Measurements from ENCODE around the gene KBTBD4.

- TF ChIP-seq CTCF (IDR thresholded peaks at IDR 0.05): no peak
- TF ChIP-seq POLR2A (IDR thresholded peaks at IDR 0.05): no peak
Observed at GRCh38 chr11:47586098-47586855, 7.5 kb upstream of the KBTBD4 start, which contains the start of gene FAM180B.

All from prostate gland (tissue), 2 donors.